SK-N-MC (cell line): Measurements from ENCODE around the gene SUPT5H.

Experiments used
- EZH2 ChIP-seq: fragments of 200-600 bp; sonication (generic); IDR thresholded peaks from one replicate; pipeline ENCODE4 v1.6.1; 2017; ENCODE audit warnings: antibody characterized with exemption
- FOXP2 ChIP-seq: optimal IDR thresholded peaks from 2 replicates; pipeline ENCODE3; 2011; ENCODE audit warnings: mild to moderate bottlenecking, moderate library complexity; ENCODE audit not compliant: insufficient read depth; ENCODE audit errors: extremely low read length, control extremely low read depth
- POLR2AphosphoS5 ChIP-seq: IDR thresholded peaks from 2 replicates; pipeline ENCODE4 v1.6.1; 2012; ENCODE audit warnings: mild to moderate bottlenecking, low read depth, low read length, borderline replicate concordance

GRCh38 chr19:39471756-39472536 lies 26.6 kb downstream of the SUPT5H start:
- no peak for TF ChIP-seq POLR2AphosphoS5
- TF ChIP-seq EZH2: no peak
- TF ChIP-seq FOXP2: no peak
